Fibroblast of the aortic adventitia (primary cell): ENCODE data around the gene PRKAR1B. TPM values are rescaled to one million over a fixed set of nuclear protein-coding genes. Genes with fewer than 3 reads are reported as not detected.

Source experiments
- DNase-seq: peaks from one replicate; pipeline ENCODE4 v3.0.0-alpha.2; 2010; ENCODE audit warnings: low read depth
- H3K4me3 ChIP-seq: 2 replicates; pipeline ENCODE4 v1.5.1; 2011; ENCODE audit warnings: low read depth, mild to moderate bottlenecking, control low read depth, low read length, moderate library complexity
- CTCF ChIP-seq: IDR thresholded peaks from 2 replicates; pipeline ENCODE4 v1.5.1; 2011; ENCODE audit warnings: mild to moderate bottlenecking, low read length, control low read depth, inconsistent platforms; ENCODE audit not compliant: insufficient read depth
- total RNA-seq: library from RNA; depleted of rRNA; stranded (reverse); fragments of >200 nt; gene quantifications from 2 replicates; pipeline ENCODE4 v1.2.3, GENCODE V29; 2012; ENCODE audit warnings: low replicate concordance

PRKAR1B gene
- total RNA-seq, 1 donor = 7.0 TPM

DNA sequence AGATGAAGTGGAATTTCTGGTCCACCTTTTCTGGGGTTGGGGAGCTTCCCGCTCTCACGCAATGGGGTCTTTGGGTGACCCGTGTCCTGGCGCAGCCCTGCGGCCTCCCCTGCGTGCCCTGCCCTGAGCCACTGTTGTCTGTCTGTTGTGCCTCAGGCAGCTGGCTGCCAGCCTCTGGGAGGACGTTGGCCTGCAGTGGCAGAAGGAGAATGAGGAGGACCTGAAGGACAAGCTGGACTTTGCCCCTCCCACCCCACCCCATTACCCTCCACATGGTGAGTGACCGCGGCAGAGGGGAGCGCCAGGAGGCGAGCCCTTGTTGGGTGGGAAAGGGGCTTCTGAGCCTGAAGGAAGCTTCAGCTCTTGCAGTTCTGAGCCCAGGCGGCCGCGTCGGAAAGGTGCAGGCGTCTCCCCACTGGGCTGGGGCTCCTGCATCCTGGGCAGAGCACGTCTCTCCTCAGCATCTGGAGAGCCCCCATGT is 14.2 kb upstream of the PRKAR1B start:
- no peak for TF ChIP-seq CTCF
- H3K4me3 ChIP-seq = no peak overlapping the region
- no peak for DNase-seq

DNA sequence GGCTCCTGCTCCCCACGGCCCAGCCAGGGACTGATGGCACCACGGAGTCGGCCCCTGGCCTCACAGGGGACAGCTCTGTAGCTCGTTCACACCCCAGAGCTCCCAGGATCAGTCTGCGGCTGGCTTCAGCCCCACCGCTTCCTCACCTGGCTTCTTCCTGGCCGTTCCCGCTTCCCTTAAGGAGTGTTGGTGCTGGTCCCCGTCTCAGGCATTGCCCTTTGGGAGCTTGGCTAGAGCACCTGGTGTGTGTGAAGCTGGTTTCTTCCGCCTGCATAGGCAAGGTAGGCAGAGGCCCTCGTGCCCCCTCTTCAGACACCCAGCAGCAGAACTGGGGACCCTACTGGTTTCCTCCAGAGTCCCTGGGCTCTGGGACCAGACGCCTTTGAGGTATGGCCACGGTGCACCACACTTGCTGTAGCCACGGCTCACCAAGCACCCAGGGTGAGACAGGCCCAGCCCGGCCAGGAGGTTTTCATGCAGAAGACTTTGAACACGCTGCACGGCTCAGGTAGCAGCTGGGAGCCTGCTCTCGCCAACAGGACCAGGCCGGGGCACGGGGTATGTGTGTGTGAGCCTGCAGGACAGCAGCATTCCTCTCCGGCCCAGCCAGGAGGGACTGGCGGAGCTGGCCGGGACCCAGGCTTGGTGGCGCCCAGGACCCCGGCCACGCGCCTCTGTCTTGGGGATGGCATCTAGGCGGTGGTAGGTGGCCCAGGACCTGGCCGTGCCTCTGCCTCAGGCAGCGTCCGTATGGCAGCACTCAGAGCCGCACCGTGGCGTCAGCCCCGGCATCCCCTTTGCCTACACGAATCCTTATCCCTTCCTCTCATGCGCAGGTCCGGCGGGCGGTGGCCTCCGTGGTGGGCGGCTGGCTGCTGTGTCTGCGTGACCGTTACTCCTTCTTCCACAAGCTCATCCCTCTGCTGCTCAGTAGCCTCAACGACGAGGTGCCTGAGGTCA is 13.2 kb upstream of the PRKAR1B start:
- H3K4me3 ChIP-seq = no peak overlapping the region
- DNase-seq = no peak
- TF ChIP-seq CTCF = no peak

GRCh38 chr7:739455-739982 is 12.4 kb upstream of the PRKAR1B start:
- no peak for TF ChIP-seq CTCF
- DNase-seq = no peak
- no peak overlapping the region for H3K4me3 ChIP-seq

DNA sequence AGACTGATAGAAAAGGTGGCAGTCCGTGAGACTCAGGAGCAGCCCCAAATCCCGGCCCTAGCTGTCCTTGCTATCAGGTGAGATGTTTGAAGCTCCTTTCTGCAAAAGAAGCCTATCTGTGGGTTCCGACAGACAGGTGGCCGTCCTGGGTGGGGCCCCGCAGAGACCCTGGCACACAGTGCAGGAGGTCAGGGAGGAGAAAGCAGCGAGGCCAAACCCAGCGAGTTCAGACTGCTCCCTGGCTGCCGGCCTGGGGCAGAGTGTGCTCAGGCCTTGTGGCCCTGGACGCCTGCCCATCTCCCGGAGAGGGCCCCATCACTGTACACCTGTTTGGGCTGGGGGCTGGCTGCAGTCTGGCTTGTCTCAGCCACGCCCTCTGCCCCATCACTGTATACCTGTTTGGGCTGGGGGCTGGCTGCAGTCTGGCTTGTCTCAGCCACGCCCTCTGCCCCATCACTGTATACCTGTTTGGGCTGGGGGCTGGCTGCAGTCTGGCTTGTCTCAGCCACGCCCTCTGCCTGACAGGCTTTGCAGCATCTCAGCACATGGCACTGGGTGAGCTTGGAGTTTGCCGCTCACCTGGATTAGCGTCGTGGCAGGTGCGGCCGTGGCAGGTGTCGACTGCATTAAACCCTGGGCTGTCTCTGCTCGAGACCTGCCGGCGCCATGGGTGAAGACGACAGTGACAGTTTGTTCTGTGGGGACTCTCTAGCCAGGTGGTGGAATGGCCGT is 11.8 kb upstream of the PRKAR1B start:
- H3K4me3 ChIP-seq = no peak overlapping the region
- no peak for DNase-seq
- TF ChIP-seq CTCF = no peak

- no peak overlapping the region for H3K4me3 ChIP-seq
- no peak for DNase-seq
- TF ChIP-seq CTCF = no peak
Observed at GRCh38 chr7:738241-738640, 11.2 kb upstream of the PRKAR1B start.

DNA sequence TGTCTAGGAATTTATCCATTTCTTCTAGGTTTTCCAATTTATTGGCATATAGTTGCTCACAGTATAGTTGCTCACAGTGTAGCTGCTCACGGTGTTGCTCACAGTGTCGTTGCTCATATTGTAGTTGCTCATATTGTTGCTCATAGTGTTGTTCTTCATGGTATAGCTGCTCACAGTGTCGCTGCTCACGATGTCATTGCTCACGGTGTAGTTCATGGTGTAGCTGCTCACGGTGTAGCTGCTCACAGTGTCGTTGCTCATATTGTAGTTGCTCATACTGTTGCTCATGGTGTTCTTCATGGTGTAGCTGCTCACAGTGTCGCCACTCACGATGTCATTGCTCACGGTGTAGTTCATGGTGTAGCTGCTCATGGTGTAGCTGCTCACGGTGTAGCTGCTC is 7.7 kb upstream of the PRKAR1B start:
- DNase-seq = no peak
- no peak for TF ChIP-seq CTCF
- no peak overlapping the region for H3K4me3 ChIP-seq
